HCT116 (cell line): ENCODE data around the gene ARHGEF40. TPM values are rescaled to one million over a fixed set of nuclear protein-coding genes. Genes with fewer than 3 reads are reported as not detected.

Source experiments
- ATAC-seq: fragments of 200-7000 bp; cut with Tn5 transposase; 2 replicates; pipeline ENCODE4 v1.9.1; 2020; ENCODE audit warnings: mild to moderate bottlenecking, moderate library complexity
- BruUV-seq: library from RNA; stranded (reverse); fragments of 400-500 nt; replicated peaks from 2 replicates; lab custom pipeline; 2021; lab: Mats Ljungman, UMichigan
- CTCF ChIA-PET: fragments of 300-600 bp; sonication (Branson Sonifier 250); formaldehyde crosslinking; loops from one replicate; lab custom pipeline; 2021; ENCODE audit warnings: antibody characterized with exemption; lab: Charles Lee
- POLR2A ChIA-PET: fragments of 300-600, 350-600 bp; sonication (Branson Sonifier 250); formaldehyde crosslinking; loops from one replicate; lab custom pipeline; 2021; ENCODE audit warnings: antibody characterized with exemption; lab: Charles Lee
- RAD21 ChIA-PET, 2 experiments: fragments of 300-600 bp; sonication (Branson Sonifier 250); formaldehyde crosslinking; loops; one replicate each; lab custom pipeline; 2023; ENCODE audit warnings: low total read pairs in 2 of 2; ENCODE audit not compliant: uncharacterized antibody in 2 of 2, unreplicated experiment in 2 of 2, low non-redundant PET in 1 of 2; lab: Charles Lee
- DNase-seq: peaks from one replicate; pipeline ENCODE4 v3.0.0-alpha.2; 2010; ENCODE audit warnings: low read depth, low spot score
- H2AFZ ChIP-seq: fragments of 200-600 bp; shearing (Covaris generic), sonication (generic); 2 replicates; pipeline ENCODE4 v1.6.1; 2017; ENCODE audit warnings: low read depth, mixed run types, mixed read lengths, antibody characterized with exemption, low read length; ENCODE audit not compliant: poor library complexity, severe bottlenecking
- H3K27ac ChIP-seq: 2 replicates; pipeline ENCODE4 v1.5.1; 2012; ENCODE audit warnings: low read depth, low read length
- H3K27me3 ChIP-seq: fragments of 200-600 bp; sonication (generic); 2 replicates; pipeline ENCODE4 v1.6.1; 2016; ENCODE audit warnings: mixed run types, low read length, mixed read lengths; ENCODE audit not compliant: insufficient read depth
- H3K36me3 ChIP-seq, 2 experiments: fragments of 200-500 bp in 1 of 2; fragments of 200-600 bp in 1 of 2; sonication (Bioruptor generic) in 1 of 2; sonication (generic) in 1 of 2; 2 replicates each; pipeline versions ENCODE4 v1.5.1 to v1.6.1; 2014 to 2016; ENCODE audit warnings: low read length in 2 of 2, inconsistent platforms in 1 of 2, mixed read lengths in 1 of 2, mixed run types in 1 of 2; ENCODE audit not compliant: insufficient read depth in 2 of 2, control insufficient read depth in 1 of 2
- H3K4me1 ChIP-seq, 2 experiments: fragments of 200-600 bp in 1 of 2; sonication (generic) in 1 of 2; 2 replicates each; pipeline versions ENCODE4 v1.5.1 to v1.6.1; 2012 to 2017; ENCODE audit warnings: low read length in 2 of 2, inconsistent platforms in 1 of 2, mild to moderate bottlenecking in 1 of 2, mixed read lengths in 1 of 2, mixed run types in 1 of 2, moderate library complexity in 1 of 2; ENCODE audit not compliant: insufficient read depth in 2 of 2, control insufficient read depth in 1 of 2
- H3K4me2 ChIP-seq: fragments of 200-600 bp; sonication (generic); 2 replicates; pipeline ENCODE4 v1.6.1; 2017; ENCODE audit warnings: mixed run types, low read length, mixed read lengths
- H3K4me3 ChIP-seq, 2 experiments: fragments of 200-600 bp in 1 of 2; sonication (generic) in 1 of 2; replicated peaks in 1 of 2; 2 replicates each; pipeline ENCODE4 v1.5.1; 2011 to 2016; ENCODE audit warnings: low read length in 2 of 2, control low read depth in 1 of 2, low read depth in 1 of 2, mild to moderate bottlenecking in 1 of 2, mixed read lengths in 1 of 2, mixed run types in 1 of 2
- H3K79me2 ChIP-seq: fragments of 200-600 bp; sonication (generic); 2 replicates; pipeline ENCODE4 v1.6.1; 2017; ENCODE audit warnings: mild to moderate bottlenecking, mixed run types, low read length, moderate library complexity, mixed read lengths; ENCODE audit not compliant: insufficient read depth
- H3K9ac ChIP-seq: fragments of 200-600 bp; sonication (generic); 2 replicates; pipeline ENCODE4 v1.6.1; 2016; ENCODE audit warnings: low read length, mixed read lengths
- H3K9me2 ChIP-seq: fragments of 200-600 bp; sonication (generic), shearing (Covaris generic); 2 replicates; pipeline ENCODE4 v1.6.1; 2017; ENCODE audit warnings: mixed run types, mild to moderate bottlenecking, moderate library complexity; ENCODE audit not compliant: insufficient read depth
- H3K9me3 ChIP-seq, 2 experiments: fragments of 200-500 bp in 1 of 2; fragments of 200-600 bp in 1 of 2; sonication (Bioruptor generic) in 1 of 2; sonication (generic) in 1 of 2; 2 replicates each; pipeline ENCODE4 v1.6.1; 2014 to 2017; ENCODE audit warnings: low read length in 2 of 2, mixed read lengths in 2 of 2, inconsistent platforms in 1 of 2, low read depth in 1 of 2, mild to moderate bottlenecking in 1 of 2, mixed run types in 1 of 2, moderate library complexity in 1 of 2; ENCODE audit not compliant: control insufficient read depth in 1 of 2, insufficient read depth in 1 of 2
- H4K20me1 ChIP-seq: fragments of 200-600 bp; sonication (generic), shearing (Covaris generic); 2 replicates; pipeline ENCODE4 v1.6.1; 2017; ENCODE audit warnings: mixed run types, mild to moderate bottlenecking, moderate library complexity; ENCODE audit not compliant: insufficient read depth
- CEBPB ChIP-seq: IDR thresholded peaks from 2 replicates; pipeline ENCODE4 v1.6.1; 2012; ENCODE audit warnings: low read depth
- CTCF ChIP-seq, 3 experiments: fragments of 200-600 bp in 1 of 3; sonication (generic) in 1 of 3; IDR thresholded peaks in 2 of 3; conservative IDR thresholded peaks in 1 of 3; 2 replicates each; pipeline ENCODE4 v1.5.1; 2012 to 2017; ENCODE audit warnings: low read depth in 2 of 3, low read length in 2 of 3, antibody characterized with exemption in 1 of 3, borderline replicate concordance in 1 of 3, control low read depth in 1 of 3, mild to moderate bottlenecking in 1 of 3, mixed read lengths in 1 of 3, mixed run types in 1 of 3, moderate library complexity in 1 of 3; ENCODE audit not compliant: insufficient read depth in 1 of 3
- EGR1 ChIP-seq: IDR thresholded peaks from 2 replicates; pipeline ENCODE4 v1.6.1; 2012; ENCODE audit warnings: low read depth
- ELF1 ChIP-seq: IDR thresholded peaks from 2 replicates; pipeline ENCODE4 v1.6.1; 2012; ENCODE audit warnings: low read depth, borderline replicate concordance
- EZH2 ChIP-seq: fragments of 200-600 bp; sonication (generic); IDR thresholded peaks from 2 replicates; pipeline ENCODE4 v1.6.1; 2017; ENCODE audit warnings: antibody characterized with exemption, mixed run types
- EZH2phosphoT487 ChIP-seq: fragments of 200-600 bp; IDR thresholded peaks from 2 replicates; pipeline ENCODE4 v1.6.1; 2018; ENCODE audit warnings: antibody characterized with exemption, borderline replicate concordance
- FOSL1 ChIP-seq: IDR thresholded peaks from 2 replicates; pipeline ENCODE4 v1.6.1; 2012; ENCODE audit warnings: low read depth
- JUND ChIP-seq: IDR thresholded peaks from 2 replicates; pipeline ENCODE4 v1.6.1; 2012
- MAX ChIP-seq: IDR thresholded peaks from 2 replicates; pipeline ENCODE4 v1.6.1; 2012
- POLR2A ChIP-seq: IDR thresholded peaks from 2 replicates; pipeline ENCODE4 v1.7.0; 2011; ENCODE audit warnings: borderline replicate concordance; ENCODE audit not compliant: insufficient read depth, insufficient read length; ENCODE audit errors: extremely low read depth
- POLR2AphosphoS5 ChIP-seq: IDR thresholded peaks from 2 replicates; pipeline ENCODE4 v1.6.1; 2011; ENCODE audit warnings: mild to moderate bottlenecking, low read depth, low read length, moderate library complexity
- RAD21 ChIP-seq: IDR thresholded peaks from 2 replicates; pipeline ENCODE4 v1.6.1; 2012; ENCODE audit warnings: low read depth, mild to moderate bottlenecking
- REST ChIP-seq: IDR thresholded peaks from 2 replicates; pipeline ENCODE4 v1.6.1; 2012; ENCODE audit warnings: low read depth
- SP1 ChIP-seq: IDR thresholded peaks from 2 replicates; pipeline ENCODE4 v1.6.1; 2012; ENCODE audit warnings: low read depth
- SRF ChIP-seq: IDR thresholded peaks from 2 replicates; pipeline ENCODE4 v1.6.1; 2012; ENCODE audit warnings: low read depth
- TCF7L2 ChIP-seq: IDR thresholded peaks from 2 replicates; pipeline ENCODE4 v1.7.0; 2011; ENCODE audit warnings: borderline replicate concordance, inconsistent platforms; ENCODE audit not compliant: insufficient read depth, insufficient read length; ENCODE audit errors: extremely low read depth
- ZFX ChIP-seq: fragments of 450-650 bp; IDR thresholded peaks from 2 replicates; pipeline ENCODE4 v1.6.1; 2017
- ZNF274 ChIP-seq: fragments of 200-500 bp; sonication (Bioruptor generic); IDR thresholded peaks from 2 replicates; pipeline ENCODE4 v1.6.1; 2014; ENCODE audit warnings: mild to moderate bottlenecking, low read depth, low read length, inconsistent platforms
- intact Hi-C: fragments of 100-400 bp; cut with micrococcal nuclease; formaldehyde crosslinking; loops from 2 replicates; pipeline ENCODE4 v1.10.0; 2022
- total RNA-seq: library from RNA; stranded (reverse); gene quantifications from one replicate; pipeline ENCODE4 v1.2.1, GENCODE V29; 2021; ENCODE audit not compliant: unreplicated experiment
- TF ChIP-seq, protein P1 (sequence below): IDR thresholded peaks from 2 replicates; pipeline ENCODE4 v1.6.1; 2012

Gene ARHGEF40
- total RNA-seq, 1 experiment from 2014 or later: 6.3 TPM

DNA sequence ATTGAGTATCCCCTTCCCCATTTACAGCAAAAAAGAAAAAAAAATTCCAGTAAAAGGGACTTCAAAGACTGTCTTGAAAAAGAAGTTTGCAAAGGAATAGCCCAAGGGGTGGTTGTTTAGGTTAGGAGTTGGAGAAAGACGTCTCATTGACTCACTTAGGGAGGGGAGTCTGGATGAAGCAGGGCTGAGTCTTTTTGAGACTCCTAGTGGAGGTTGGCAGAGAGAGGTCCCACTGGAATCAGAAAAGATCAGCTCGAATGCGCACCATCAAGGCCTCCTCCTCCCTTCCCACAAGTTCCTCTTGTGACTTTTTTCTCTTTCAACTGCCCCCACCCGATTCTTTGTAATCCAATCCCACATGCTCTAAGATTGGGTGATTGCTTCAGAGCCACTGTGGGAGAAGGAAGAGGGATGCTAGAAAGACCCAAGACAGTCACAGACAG lies 1.9 kb downstream of the ARHGEF40 start:
- H3K4me1 ChIP-seq: peaks cover 7 to 28% of the 10 kb centered on the region in 2 experiments
- no peak overlapping the region for H3K9ac ChIP-seq
- no peaks in the 10 kb centered on the region for H3K9me2 ChIP-seq
- ChIA-PET POLR2A (no interaction called here), CTCF (interaction anchor here (0.6 to 2.4 kb wide), 4 partner anchors 18 to 386 kb away, joined by 3 to 10 read pairs (median 4); no protein-coding TSS in a partner anchor), RAD21 (interaction anchor here (0.6 to 0.7 kb wide), 2 partner anchors 17 to 18 kb away, joined by 3 read pairs; no protein-coding TSS in a partner anchor)
- 0 out of 2 replicates have a peak, but pooled peaks cover 4% of the 10 kb centered on the region for H3K27me3 ChIP-seq
- intact Hi-C loops: no loop called here
- H2AFZ ChIP-seq: no peak overlapping the region
- H3K27ac ChIP-seq: no peak overlapping the region
- no peak for DNase-seq
- no peaks in the 10 kb centered on the region for H4K20me1 ChIP-seq
- TF ChIP-seq CEBPB (no peak), CTCF (IDR thresholded peaks at IDR 0.05 in 2 of 3, conservative IDR thresholded peaks at IDR 0.05 in 1 of 3; ENCODE audit: borderline replicate concordance in 1 of 3, insufficient read depth in 1 of 3, low read depth in 2 of 3, low read length in 2 of 3) (no peak), EZH2 (no peak), RAD21 (no peak), EZH2phosphoT487 (no peak), REST (no peak), POLR2AphosphoS5 (no peak), SP1 (no peak), ELF1 (no peak), EGR1 (no peak), POLR2A (no peak), SRF (no peak), MAX (no peak), TCF7L2 (no peak), JUND (no peak), ZNF274 (no peak), ZFX (no peak), FOSL1 (no peak)
- TF ChIP-seq, protein P1, sequence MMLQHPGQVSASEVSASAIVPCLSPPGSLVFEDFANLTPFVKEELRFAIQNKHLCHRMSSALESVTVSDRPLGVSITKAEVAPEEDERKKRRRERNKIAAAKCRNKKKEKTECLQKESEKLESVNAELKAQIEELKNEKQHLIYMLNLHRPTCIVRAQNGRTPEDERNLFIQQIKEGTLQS: no peak
- H3K4me2 ChIP-seq: no peak overlapping the region
- H3K4me3 ChIP-seq: no peak overlapping the region
- H3K36me3 ChIP-seq: no peaks in the 10 kb centered on the region
- no peaks in the 10 kb centered on the region for H3K9me3 ChIP-seq
- BruUV-seq: no TSS peak
- no peaks in the 10 kb centered on the region for H3K79me2 ChIP-seq
- ATAC-seq: no peak
